Esophagus squamous epithelium (tissue), 5 donors: ENCODE measurements around the gene WTAP. TPM values are rescaled to one million over a fixed set of nuclear protein-coding genes. Genes with fewer than 3 reads are reported as not detected.

Experiments used
- DNase-seq: peaks from one replicate; lab custom pipeline; 2025; lab: John Stamatoyannopoulos, UW
- H3K27ac ChIP-seq, 4 donors: fragments of 200-600 bp; sonication (generic); one replicate each; pipeline ENCODE4 v1.5.1; 2016 to 2019; ENCODE audit warnings: mild to moderate bottlenecking in 1 of 4
- H3K27me3 ChIP-seq, 4 donors: fragments of 200-600 bp; sonication (generic); 1 replicate in 3 of 4; 2 replicates in 1 of 4; pipeline versions ENCODE4 v1.5.1 to v1.6.0; 2017 to 2021; ENCODE audit warnings: antibody characterized with exemption in 1 of 4
- H3K36me3 ChIP-seq, 3 donors: fragments of 200-600 bp; sonication (generic); one replicate each; pipeline ENCODE4 v1.5.1; 2016 to 2019
- H3K4me1 ChIP-seq, 3 donors: fragments of 200-600 bp; sonication (generic); one replicate each; pipeline ENCODE4 v1.5.1; 2017 to 2019
- H3K4me3 ChIP-seq, 4 donors: fragments of 200-600 bp; sonication (generic); 1 replicate in 3 of 4; 2 replicates in 1 of 4; pipeline ENCODE4 v1.5.1; 2016 to 2019; ENCODE audit warnings: mild to moderate bottlenecking in 2 of 4, moderate library complexity in 1 of 4
- H3K9me3 ChIP-seq, 3 donors: fragments of 200-600 bp; sonication (generic); one replicate each; pipeline ENCODE4 v1.5.1; 2016 to 2019
- POLR2A ChIP-seq, 4 donors: fragments of 450-650 bp; IDR thresholded peaks; one replicate each; pipeline ENCODE4 v1.6.1; 2017; ENCODE audit warnings: antibody characterized with exemption in 4 of 4, mild to moderate bottlenecking in 4 of 4, moderate library complexity in 3 of 4
- WGBS, 2 donors: methylation state at CpG; one replicate each; pipeline ENCODE4 v1.1.5; 2018; 5-methylcytosine and 5-hydroxymethylcytosine counted together
- intact Hi-C: fragments of 100-400 bp; cut with DNase I; formaldehyde crosslinking; loops from one replicate; pipeline ENCODE4 v1.15.0; 2022
- total RNA-seq, 4 donors: library from RNA; depleted of rRNA; stranded (reverse); fragments of >200 nt; gene quantifications; one replicate each; pipeline ENCODE4 v1.1.0, GENCODE V29; 2016
- TF ChIP-seq, protein P1 (sequence below), 6 experiments: fragments of 450-650 bp in 4 of 6; fragments of 200-600 bp in 2 of 6; sonication (generic) in 2 of 6; IDR thresholded peaks; one replicate each; pipeline ENCODE4 v1.5.1; 2016 to 2019; ENCODE audit warnings: antibody characterized with exemption in 6 of 6, mild to moderate bottlenecking in 4 of 6, moderate library complexity in 4 of 6
- donor health status: DM: yes; HTN: yes; CAD: no.

Gene WTAP
- total RNA-seq, 4 donors from 2014 or later, result 45.0 to 105 (median 82.6) TPM

DNA sequence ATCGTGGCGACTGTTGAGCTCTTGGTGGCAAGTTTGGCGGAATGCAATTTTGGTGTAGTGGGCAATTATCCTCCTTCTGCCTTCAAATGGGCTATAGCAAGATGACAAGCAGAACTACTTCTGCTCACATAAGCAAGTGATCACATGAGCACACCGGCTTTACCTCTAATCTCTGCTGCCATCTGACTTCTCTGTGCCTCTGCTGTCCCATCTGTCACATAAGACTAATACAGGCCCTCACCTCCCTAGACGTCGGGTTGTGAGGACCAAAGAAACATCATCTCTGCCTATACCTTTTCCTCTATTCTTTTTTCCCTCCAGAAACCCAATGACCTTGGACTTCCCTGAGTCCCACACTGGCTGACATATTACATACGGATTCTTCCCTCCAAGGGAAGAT is 13.3 kb upstream of the WTAP start:
- DNase-seq, result no peak
- Histone ChIP-seq H3K27ac (peak overlapping the region in 2 of 4 donors; percentile 87 to 89), H3K36me3 (no peaks in the 10 kb centered on the region), H3K4me3 (no peak overlapping the region), H3K4me1 (peaks cover 16 to 48% (median 36%) of the 10 kb centered on the region in 3 donors), H3K27me3 (no peaks in the 10 kb centered on the region), H3K9me3 (no peaks in the 10 kb centered on the region)
- TF ChIP-seq POLR2A (IDR thresholded peaks at IDR 0.05), result no peak
- TF ChIP-seq, protein P1, sequence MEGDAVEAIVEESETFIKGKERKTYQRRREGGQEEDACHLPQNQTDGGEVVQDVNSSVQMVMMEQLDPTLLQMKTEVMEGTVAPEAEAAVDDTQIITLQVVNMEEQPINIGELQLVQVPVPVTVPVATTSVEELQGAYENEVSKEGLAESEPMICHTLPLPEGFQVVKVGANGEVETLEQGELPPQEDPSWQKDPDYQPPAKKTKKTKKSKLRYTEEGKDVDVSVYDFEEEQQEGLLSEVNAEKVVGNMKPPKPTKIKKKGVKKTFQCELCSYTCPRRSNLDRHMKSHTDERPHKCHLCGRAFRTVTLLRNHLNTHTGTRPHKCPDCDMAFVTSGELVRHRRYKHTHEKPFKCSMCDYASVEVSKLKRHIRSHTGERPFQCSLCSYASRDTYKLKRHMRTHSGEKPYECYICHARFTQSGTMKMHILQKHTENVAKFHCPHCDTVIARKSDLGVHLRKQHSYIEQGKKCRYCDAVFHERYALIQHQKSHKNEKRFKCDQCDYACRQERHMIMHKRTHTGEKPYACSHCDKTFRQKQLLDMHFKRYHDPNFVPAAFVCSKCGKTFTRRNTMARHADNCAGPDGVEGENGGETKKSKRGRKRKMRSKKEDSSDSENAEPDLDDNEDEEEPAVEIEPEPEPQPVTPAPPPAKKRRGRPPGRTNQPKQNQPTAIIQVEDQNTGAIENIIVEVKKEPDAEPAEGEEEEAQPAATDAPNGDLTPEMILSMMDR (IDR thresholded peaks at IDR 0.05), result no peak
- intact Hi-C loops, result no loop called here
- WGBS, 2 donors, result 86 to 93% methylated on average over 7 of the region's 7 CpGs

DNA sequence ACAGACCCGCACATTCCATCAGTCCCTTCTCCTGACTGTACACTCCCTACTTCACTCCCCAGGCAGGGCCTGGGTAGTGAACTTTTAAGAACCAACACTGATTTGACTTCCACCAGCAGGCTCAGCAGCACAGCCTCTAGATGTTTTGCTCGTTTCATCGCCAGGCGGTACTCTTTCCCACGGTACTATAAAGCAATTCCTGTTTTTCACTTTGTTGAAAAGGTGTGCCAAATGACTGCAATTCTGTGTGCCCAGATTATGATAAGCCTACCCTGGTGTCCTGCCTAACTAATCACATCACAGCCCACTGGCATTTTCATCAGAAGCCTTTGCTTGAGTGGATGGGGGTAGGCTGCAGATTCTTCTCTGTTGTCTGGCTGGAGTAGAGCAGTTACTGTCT is 12.9 kb upstream of the WTAP start:
- H3K27me3 ChIP-seq, result no peaks in the 10 kb centered on the region
- no peak for TF ChIP-seq POLR2A (IDR thresholded peaks at IDR 0.05)
- TF ChIP-seq, protein P1 (IDR thresholded peaks at IDR 0.05), result no peak
- H3K4me1 ChIP-seq, result peaks cover 16 to 52% (median 36%) of the 10 kb centered on the region in 3 donors
- H3K36me3 ChIP-seq, result no peaks in the 10 kb centered on the region
- H3K27ac ChIP-seq, result peak overlapping the region; percentile 55 to 89 (median 74)
- H3K4me3 ChIP-seq, result no peak overlapping the region
- 48 to 75% methylated on average over 5 of the region's 5 CpGs for whole genome bisulfite sequencing, 2 donors
- intact Hi-C loops, result no loop called here
- no peaks in the 10 kb centered on the region for H3K9me3 ChIP-seq
- no peak for DNase-seq

DNA sequence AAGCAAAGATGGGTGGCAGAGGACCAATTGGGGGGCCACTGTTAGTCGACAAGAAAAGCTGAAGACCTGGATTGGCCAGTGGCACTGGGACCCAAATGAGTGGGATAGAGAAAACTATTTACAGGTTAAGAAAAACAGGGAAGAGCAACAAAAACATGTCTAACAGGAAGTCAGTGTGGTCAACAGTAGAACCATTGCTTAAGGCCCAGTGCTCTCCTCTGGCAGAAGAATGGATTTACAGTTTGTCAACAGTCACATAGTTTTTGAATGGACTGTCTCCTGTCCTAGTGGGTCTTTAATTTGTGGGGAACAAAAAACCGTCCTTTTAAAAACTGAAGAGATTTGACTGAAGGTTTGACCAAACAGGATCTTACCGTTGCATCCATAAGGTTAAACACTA is 12.1 kb upstream of the WTAP start:
- Histone ChIP-seq H3K27ac (peak overlapping the region; percentile 62 to 89 (median 84)), H3K4me1 (peaks cover 16 to 52% (median 36%) of the 10 kb centered on the region in 3 donors), H3K27me3 (no peaks in the 10 kb centered on the region), H3K4me3 (no peak overlapping the region), H3K36me3 (no peaks in the 10 kb centered on the region), H3K9me3 (no peaks in the 10 kb centered on the region)
- WGBS, 2 donors, result 66 to 71% methylated on average over 3 of the region's 3 CpGs
- DNase-seq, result no peak
- intact Hi-C loops, result no loop called here
- TF ChIP-seq POLR2A (IDR thresholded peaks at IDR 0.05), result no peak
- TF ChIP-seq, protein P1 (IDR thresholded peaks at IDR 0.05), result no peak

DNA sequence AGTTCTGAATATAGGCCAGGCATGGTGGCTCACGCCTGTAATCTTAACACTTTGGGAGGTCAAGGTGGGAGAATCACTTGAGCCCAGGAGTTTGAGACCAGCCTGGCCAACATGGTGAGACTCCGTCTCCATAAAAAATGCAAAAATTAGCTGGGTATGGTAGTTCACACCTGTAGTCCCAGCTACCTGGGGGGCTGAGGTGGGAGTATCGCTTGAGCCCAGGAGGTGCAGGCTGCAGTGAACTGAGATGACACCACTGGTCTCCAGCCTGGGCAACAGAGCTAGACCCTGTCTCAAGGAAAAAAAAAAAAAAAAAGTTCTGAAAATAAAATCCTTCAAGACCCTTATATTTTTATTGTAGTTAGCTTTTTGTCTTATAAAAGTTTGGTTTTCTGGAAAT is 11.7 kb upstream of the WTAP start:
- intact Hi-C loops, result no loop called here
- Histone ChIP-seq H3K4me3 (no peak overlapping the region), H3K4me1 (peaks cover 16 to 52% (median 36%) of the 10 kb centered on the region in 3 donors), H3K27ac (peak overlapping the region; percentile 62 to 89 (median 84)), H3K27me3 (no peaks in the 10 kb centered on the region), H3K36me3 (no peaks in the 10 kb centered on the region), H3K9me3 (no peaks in the 10 kb centered on the region)
- no peak for DNase-seq
- 88 to 94% methylated on average over 3 of the region's 3 CpGs for WGBS, 2 donors
- TF ChIP-seq, protein P1 (IDR thresholded peaks at IDR 0.05), result no peak
- no peak for TF ChIP-seq POLR2A (IDR thresholded peaks at IDR 0.05)

DNA sequence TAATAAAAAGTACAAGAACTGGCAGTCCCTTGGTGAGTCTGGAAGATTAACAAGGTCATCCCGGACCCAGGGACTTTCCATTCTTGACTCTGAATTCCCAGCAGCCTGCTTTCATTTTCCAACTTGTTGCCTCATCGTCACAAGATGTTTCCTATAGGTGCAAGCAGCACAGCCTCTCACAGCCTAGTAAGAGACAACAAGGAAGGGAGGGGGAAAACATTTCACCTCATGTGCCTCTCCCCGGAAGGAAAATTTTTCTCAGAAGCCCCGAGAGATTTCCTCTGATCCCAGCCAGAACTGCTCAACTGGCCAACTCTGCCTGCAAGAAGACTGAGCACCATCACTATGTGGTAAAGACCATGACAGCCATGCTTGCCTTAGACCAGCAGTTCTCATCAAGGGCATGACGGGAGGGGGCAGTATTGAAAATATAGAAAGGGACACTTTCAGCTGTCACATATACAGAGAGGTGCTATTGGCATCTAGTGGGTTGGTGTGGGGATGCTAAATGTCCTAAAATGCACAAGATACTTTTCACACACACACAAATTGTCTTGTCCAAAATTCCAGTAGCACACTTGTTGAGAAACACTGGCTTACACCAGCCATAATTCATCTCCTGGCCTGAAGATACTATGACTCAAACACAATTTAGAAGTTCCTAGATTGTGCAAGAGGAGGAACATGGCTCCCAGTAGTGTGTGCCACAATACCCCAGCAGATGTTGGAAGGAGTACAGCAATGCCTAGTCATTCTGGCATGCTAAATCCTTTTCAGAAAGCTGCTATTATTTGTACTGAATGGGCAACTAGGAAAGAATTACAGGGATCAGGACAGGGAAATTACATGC is 10.8 kb upstream of the WTAP start:
- H3K4me1 ChIP-seq, result peaks cover 16 to 58% (median 36%) of the 10 kb centered on the region in 3 donors
- peak overlapping the region; percentile 81 to 93 (median 88) for H3K27ac ChIP-seq
- no peaks in the 10 kb centered on the region for H3K27me3 ChIP-seq
- no peaks in the 10 kb centered on the region for H3K9me3 ChIP-seq
- WGBS, 2 donors, result 18 to 19% methylated on average over 3 to 5 of the region's 5 CpGs
- H3K36me3 ChIP-seq, result no peaks in the 10 kb centered on the region
- peak overlapping the region in 1 of 4 donors; percentile 39 for H3K4me3 ChIP-seq
- intact Hi-C loops, result no loop called here
- DNase-seq, result no peak
- TF ChIP-seq, protein P1 (IDR thresholded peaks at IDR 0.05), result peak in 1 of 6 experiments; percentile 8
- TF ChIP-seq POLR2A (IDR thresholded peaks at IDR 0.05), result no peak
